ENCODE measurements around the gene CELSR2. TPM values are rescaled to one million over a fixed set of nuclear protein-coding genes. Genes with fewer than 3 reads are reported as not detected.

CELSR2 gene
- total and polyA plus RNA-seq, 7 donors = 0.69 to 12.5 (median 6.9) TPM

GRCh38 chr1:109279615-109280278 is 30.4 kb downstream of the CELSR2 start:
- Histone ChIP-seq H3K9me3 (no peaks in the 10 kb centered on the region), H3K36me3 (ENCODE audit: insufficient read depth in 1 of 2, low read depth in 1 of 2) (no peaks in the 10 kb centered on the region), H3K4me1 (peaks cover 7% of the 10 kb centered on the region), H3K27ac (no peak overlapping the region), H3K27me3 (ENCODE audit: insufficient read depth in 3 of 3, low read length in 2 of 3) (no peaks in the 10 kb centered on the region), H3K4me3 (no peak overlapping the region)
- ATAC-seq (no peak), DNase-seq (no peak)
- intact Hi-C loops (cut with DNase I) = no loop called here
- TF ChIP-seq CTCF (IDR thresholded peaks at IDR 0.05) = no peak
- WGBS, 3 donors = 84 to 88% (median 87%) methylated on average over 5 of the region's 5 CpGs

GRCh38 chr1:109280862-109281261 is 31.5 kb downstream of the CELSR2 start:
- H3K27ac ChIP-seq = no peak overlapping the region
- no peak for TF ChIP-seq CTCF (IDR thresholded peaks at IDR 0.05)
- 84 to 92% (median 90%) methylated on average over 12 of the region's 12 CpGs for WGBS, 3 donors

GRCh38 chr1:109281680-109282496 is 32.5 kb downstream of the CELSR2 start:
- Histone ChIP-seq H3K36me3 (ENCODE audit: insufficient read depth in 1 of 2, low read depth in 1 of 2) (no peaks in the 10 kb centered on the region), H3K9me3 (no peaks in the 10 kb centered on the region), H3K27me3 (ENCODE audit: insufficient read depth in 3 of 3, low read length in 2 of 3) (no peaks in the 10 kb centered on the region), H3K4me1 (peaks cover 7% of the 10 kb centered on the region), H3K27ac (no peak overlapping the region), H3K4me3 (peak overlapping the region; percentile 67)
- intact Hi-C loops (cut with DNase I) = loop anchor here in 1 of 2 donors (1.0 kb wide), 1 partner anchor 116 kb away; no protein-coding TSS in a partner anchor
- ATAC-seq = no peak
- no peak for DNase-seq
- TF ChIP-seq CTCF (IDR thresholded peaks at IDR 0.05) = no peak
- 50 to 60% (median 53%) methylated on average over 28 of the region's 28 CpGs for WGBS, 3 donors

More at GRCh38 chr1:109280862-109281261, 31.5 kb downstream of the CELSR2 start:
- H3K36me3 ChIP-seq (ENCODE audit: insufficient read depth in 1 of 2, low read depth in 1 of 2) = no peaks in the 10 kb centered on the region
- H3K9me3 ChIP-seq = no peaks in the 10 kb centered on the region
- intact Hi-C loops (cut with DNase I) = no loop called here
- H3K4me1 ChIP-seq = peaks cover 7% of the 10 kb centered on the region
- no peak overlapping the region for H3K4me3 ChIP-seq
- ATAC-seq = no peak
- DNase-seq = no peak
- H3K27me3 ChIP-seq (ENCODE audit: insufficient read depth in 3 of 3, low read length in 2 of 3) = no peaks in the 10 kb centered on the region

- DNase-seq = no peak
- TF ChIP-seq CTCF (IDR thresholded peaks at IDR 0.05) = no peak
- intact Hi-C loops (cut with DNase I) = loop anchor here in 1 of 2 donors (1.0 kb wide), 1 partner anchor 116 kb away; no protein-coding TSS in a partner anchor
- Histone ChIP-seq H3K27ac (peak overlapping the region; percentile 83), H3K36me3 (ENCODE audit: insufficient read depth in 1 of 2, low read depth in 1 of 2) (no peaks in the 10 kb centered on the region), H3K4me3 (peak overlapping the region; percentile 67), H3K27me3 (ENCODE audit: insufficient read depth in 3 of 3, low read length in 2 of 3) (no peaks in the 10 kb centered on the region), H3K4me1 (peaks cover 7% of the 10 kb centered on the region), H3K9me3 (no peaks in the 10 kb centered on the region)
- ATAC-seq = no peak
- WGBS, 3 donors = 8 to 9% (median 8%) methylated on average over 10 of the region's 10 CpGs
Measured at GRCh38 chr1:109282497-109282951, 33.2 kb downstream of the CELSR2 start.
